Astrocyte (in vitro differentiated cells and primary cell): ENCODE data around the gene CHST9. TPM values are rescaled to one million over a fixed set of nuclear protein-coding genes. Genes with fewer than 3 reads are reported as not detected.

Experiments
- DNase-seq: peaks from one replicate; pipeline ENCODE4 v3.0.0-alpha.2; 2010; ENCODE audit warnings: low read depth
- FAIRE-seq: peaks from 2 replicates; lab custom pipeline; 2011; peaks lifted over from hg19 to GRCh38; lab: Jason Lieb, UNC
- H2AFZ ChIP-seq: 2 replicates; pipeline ENCODE4 v1.6.0; 2012; ENCODE audit warnings: low read depth, low read length, inconsistent platforms
- H3K27ac ChIP-seq: 2 replicates; pipeline ENCODE4 v1.5.1; 2011; ENCODE audit warnings: low read depth, low read length, inconsistent platforms
- H3K27me3 ChIP-seq: 2 replicates; pipeline ENCODE4 v1.6.0; 2011; ENCODE audit warnings: low read length, inconsistent platforms; ENCODE audit not compliant: insufficient read depth
- H3K36me3 ChIP-seq: 2 replicates; pipeline ENCODE4 v1.5.1; 2011; ENCODE audit warnings: low read length, inconsistent platforms; ENCODE audit not compliant: insufficient read depth
- H3K4me1 ChIP-seq: 2 replicates; pipeline ENCODE4 v1.5.1; 2011; ENCODE audit warnings: low read length, inconsistent platforms; ENCODE audit not compliant: insufficient read depth
- H3K4me2 ChIP-seq: 2 replicates; pipeline ENCODE4 v1.6.0; 2012; ENCODE audit warnings: low read length, inconsistent platforms
- H3K4me3 ChIP-seq: 2 replicates; pipeline ENCODE4 v1.5.1; 2011; ENCODE audit warnings: low read depth, mild to moderate bottlenecking, low read length, inconsistent platforms; ENCODE audit not compliant: insufficient read depth
- H3K79me2 ChIP-seq: 2 replicates; pipeline ENCODE4 v1.6.0; 2012; ENCODE audit warnings: mild to moderate bottlenecking, low read length, inconsistent platforms; ENCODE audit not compliant: insufficient read depth
- H3K9ac ChIP-seq: 2 replicates; pipeline ENCODE4 v1.6.0; 2012; ENCODE audit warnings: mild to moderate bottlenecking, low read length, inconsistent platforms
- H3K9me3 ChIP-seq: 2 replicates; pipeline ENCODE4 v1.5.1; 2012; ENCODE audit warnings: low read depth, mild to moderate bottlenecking, low read length, inconsistent platforms; ENCODE audit not compliant: insufficient read depth
- H4K20me1 ChIP-seq: 2 replicates; pipeline ENCODE4 v1.6.0; 2012; ENCODE audit warnings: low read length, inconsistent platforms; ENCODE audit not compliant: insufficient read depth
- H3K27ac Mint-ChIP-seq: one replicate; pipeline ENCODE4 v1.8.0; 2021; ENCODE audit warnings: mild to moderate bottlenecking, mixed read lengths; ENCODE audit not compliant: unreplicated experiment
- H3K27me3 Mint-ChIP-seq: one replicate; pipeline ENCODE4 v1.8.0; 2021; ENCODE audit warnings: low read depth, mixed read lengths; ENCODE audit not compliant: unreplicated experiment
- H3K36me3 Mint-ChIP-seq: one replicate; pipeline ENCODE4 v1.8.0; 2021; ENCODE audit warnings: low read depth, mixed read lengths; ENCODE audit not compliant: unreplicated experiment
- H3K4me1 Mint-ChIP-seq: one replicate; pipeline ENCODE4 v1.8.0; 2021; ENCODE audit warnings: low read depth, mixed read lengths; ENCODE audit not compliant: unreplicated experiment
- H3K4me3 Mint-ChIP-seq: one replicate; pipeline ENCODE4 v1.8.0; 2021; ENCODE audit warnings: mild to moderate bottlenecking, moderate library complexity, mixed read lengths; ENCODE audit not compliant: unreplicated experiment
- H3K9me3 Mint-ChIP-seq: one replicate; pipeline ENCODE4 v1.8.0; 2021; ENCODE audit warnings: mild to moderate bottlenecking, mixed read lengths; ENCODE audit not compliant: unreplicated experiment
- EZH2 ChIP-seq: IDR thresholded peaks from 2 replicates; pipeline ENCODE4 v1.6.1; 2012; ENCODE audit warnings: mild to moderate bottlenecking, low read length, inconsistent platforms; ENCODE audit not compliant: insufficient read depth
- total RNA-seq: library from RNA; stranded (reverse); gene quantifications from 2 replicates; pipeline ENCODE4 v1.2.1, GENCODE V29; 2021
- TF ChIP-seq, protein P1 (sequence below): IDR thresholded peaks from 2 replicates; pipeline ENCODE4 v1.5.1; 2011; ENCODE audit warnings: low read depth, mild to moderate bottlenecking, inconsistent platforms, low read length, moderate library complexity; ENCODE audit not compliant: insufficient read depth

The CHST9 gene
- total RNA-seq, 1 donor from 2014 or later: 1.3 TPM

DNA sequence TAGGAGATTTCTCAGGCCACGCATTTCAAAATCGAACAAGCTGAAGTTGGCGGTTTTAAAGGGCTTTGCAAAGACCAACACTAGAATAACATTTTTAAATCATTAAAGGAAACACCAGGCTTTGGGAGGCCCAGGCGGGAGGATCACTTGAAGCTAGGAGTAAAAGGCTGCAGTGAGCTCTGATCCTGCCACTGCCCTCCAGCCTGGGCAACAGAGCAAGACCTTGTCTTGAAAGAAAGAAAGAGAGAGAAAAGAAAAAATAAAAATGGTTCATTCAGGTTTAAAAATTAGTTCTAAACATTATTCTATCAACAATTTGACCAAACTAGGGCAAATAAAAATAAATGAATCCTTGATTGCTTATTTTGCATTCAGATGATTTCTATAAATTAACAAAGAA is 789 bp upstream of the CHST9 start:
- Histone ChIP-seq H3K27ac (no peak overlapping the region), H4K20me1 (no peaks in the 10 kb centered on the region), H3K9me3 (no peaks in the 10 kb centered on the region), H3K4me3 (no peak overlapping the region), H3K4me2 (no peak overlapping the region), H3K79me2 (no peaks in the 10 kb centered on the region), H3K9ac (no peak overlapping the region), H3K36me3 (no peaks in the 10 kb centered on the region), H3K4me1 (no peaks in the 10 kb centered on the region), H3K27me3 (peaks cover 12% of the 10 kb centered on the region), H2AFZ (no peak overlapping the region)
- DNase-seq (no peak), FAIRE-seq (no peak)
- H3K36me3 Mint-ChIP-seq: no peaks in the 10 kb centered on the region
- TF ChIP-seq, protein P1, sequence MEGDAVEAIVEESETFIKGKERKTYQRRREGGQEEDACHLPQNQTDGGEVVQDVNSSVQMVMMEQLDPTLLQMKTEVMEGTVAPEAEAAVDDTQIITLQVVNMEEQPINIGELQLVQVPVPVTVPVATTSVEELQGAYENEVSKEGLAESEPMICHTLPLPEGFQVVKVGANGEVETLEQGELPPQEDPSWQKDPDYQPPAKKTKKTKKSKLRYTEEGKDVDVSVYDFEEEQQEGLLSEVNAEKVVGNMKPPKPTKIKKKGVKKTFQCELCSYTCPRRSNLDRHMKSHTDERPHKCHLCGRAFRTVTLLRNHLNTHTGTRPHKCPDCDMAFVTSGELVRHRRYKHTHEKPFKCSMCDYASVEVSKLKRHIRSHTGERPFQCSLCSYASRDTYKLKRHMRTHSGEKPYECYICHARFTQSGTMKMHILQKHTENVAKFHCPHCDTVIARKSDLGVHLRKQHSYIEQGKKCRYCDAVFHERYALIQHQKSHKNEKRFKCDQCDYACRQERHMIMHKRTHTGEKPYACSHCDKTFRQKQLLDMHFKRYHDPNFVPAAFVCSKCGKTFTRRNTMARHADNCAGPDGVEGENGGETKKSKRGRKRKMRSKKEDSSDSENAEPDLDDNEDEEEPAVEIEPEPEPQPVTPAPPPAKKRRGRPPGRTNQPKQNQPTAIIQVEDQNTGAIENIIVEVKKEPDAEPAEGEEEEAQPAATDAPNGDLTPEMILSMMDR: no peak
- no peak for TF ChIP-seq EZH2
- H3K9me3 Mint-ChIP-seq: no peaks in the 10 kb centered on the region
- peaks cover 37% of the 10 kb centered on the region for H3K27me3 Mint-ChIP-seq
- no peaks in the 10 kb centered on the region for H3K4me1 Mint-ChIP-seq
- no peak overlapping the region for H3K27ac Mint-ChIP-seq
- H3K4me3 Mint-ChIP-seq: no peak overlapping the region

DNA sequence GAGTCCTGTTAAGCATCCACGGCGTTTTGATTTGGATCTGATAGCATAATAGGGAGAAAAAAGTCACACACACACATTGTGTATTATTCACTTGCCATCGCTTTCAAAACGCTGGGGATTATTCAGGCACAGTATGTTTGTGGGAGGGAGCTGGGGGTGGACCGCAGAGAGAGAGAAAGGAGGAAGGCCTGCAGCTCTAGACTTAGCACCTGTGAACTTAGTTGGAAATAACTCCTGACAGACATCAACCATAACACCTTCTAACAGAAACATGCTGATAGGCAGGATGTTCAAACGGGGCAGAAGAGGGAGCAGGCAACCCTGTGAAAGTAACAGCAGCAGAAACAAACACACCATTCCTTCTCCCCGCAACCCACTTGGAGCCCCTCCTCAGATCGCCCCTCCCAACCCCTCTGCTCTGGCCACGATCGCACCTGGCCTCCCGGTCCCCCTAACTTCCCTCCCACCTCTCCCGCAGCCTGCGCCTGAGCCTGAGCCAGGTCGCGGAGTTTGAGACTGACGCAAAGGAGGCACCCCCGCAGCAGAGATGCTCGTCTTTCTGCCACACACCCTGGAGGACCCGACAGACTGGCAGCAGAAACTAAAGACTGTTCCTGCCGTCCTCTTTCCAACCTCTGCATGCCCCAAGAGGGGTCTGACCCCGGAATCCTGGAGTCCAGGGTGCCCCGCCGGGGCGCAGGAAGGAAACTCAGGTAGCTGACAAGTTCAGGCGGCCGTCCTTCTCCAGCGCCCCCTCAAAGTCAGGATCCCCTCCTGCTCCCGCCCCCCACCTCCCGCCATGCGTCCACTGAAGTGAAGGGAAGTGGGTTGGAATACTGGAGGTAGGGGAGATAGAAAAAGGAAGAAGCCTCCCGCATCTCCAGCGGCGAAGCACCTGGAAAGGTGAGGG is 738 bp downstream of the CHST9 start:
- Histone ChIP-seq H3K4me2 (peak overlapping the region; percentile 68), H3K4me3 (no peak overlapping the region), H3K79me2 (no peaks in the 10 kb centered on the region), H3K9ac (no peak overlapping the region), H4K20me1 (no peaks in the 10 kb centered on the region), H3K27me3 (peaks cover 12% of the 10 kb centered on the region), H3K36me3 (no peaks in the 10 kb centered on the region), H2AFZ (peak overlapping the region; percentile 29), H3K9me3 (no peaks in the 10 kb centered on the region), H3K27ac (no peak overlapping the region), H3K4me1 (no peaks in the 10 kb centered on the region)
- no peak for FAIRE-seq
- Mint-ChIP-seq H3K27ac (no peak overlapping the region), H3K36me3 (no peaks in the 10 kb centered on the region), H3K9me3 (no peaks in the 10 kb centered on the region), H3K27me3 (peaks cover 37% of the 10 kb centered on the region), H3K4me1 (no peaks in the 10 kb centered on the region), H3K4me3 (peak overlapping the region; percentile 64)
- TF ChIP-seq, protein P1: no peak
- no peak for TF ChIP-seq EZH2
- no peak for DNase-seq

DNA sequence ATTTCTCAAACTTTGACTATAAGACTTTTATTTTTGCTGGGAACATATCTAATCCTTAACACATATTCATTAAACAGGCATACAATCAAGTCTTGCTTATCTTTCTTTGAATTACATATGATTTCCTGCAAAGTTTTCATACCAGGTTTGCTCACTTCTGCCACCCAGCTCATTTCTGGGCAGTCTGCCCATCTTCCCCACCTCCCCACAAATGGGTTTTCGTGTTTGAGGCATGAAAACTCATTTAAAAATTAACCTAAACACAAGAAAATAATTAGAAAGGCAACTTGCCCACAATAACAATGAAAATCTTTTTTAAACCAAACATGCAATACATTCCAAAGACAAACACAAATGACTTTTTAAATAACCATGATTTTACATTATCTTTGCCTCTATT is 3.4 kb downstream of the CHST9 start:
- Histone ChIP-seq H3K79me2 (no peaks in the 10 kb centered on the region), H3K36me3 (no peaks in the 10 kb centered on the region), H3K4me3 (no peak overlapping the region), H3K9me3 (no peaks in the 10 kb centered on the region), H4K20me1 (no peaks in the 10 kb centered on the region), H3K27ac (no peak overlapping the region), H3K27me3 (peaks cover 12% of the 10 kb centered on the region), H3K4me2 (no peak overlapping the region), H3K4me1 (no peaks in the 10 kb centered on the region), H3K9ac (no peak overlapping the region), H2AFZ (no peak overlapping the region)
- FAIRE-seq (no peak), DNase-seq (no peak)
- Mint-ChIP-seq H3K27ac (no peak overlapping the region), H3K36me3 (no peaks in the 10 kb centered on the region), H3K4me3 (no peak overlapping the region), H3K27me3 (peaks cover 32% of the 10 kb centered on the region), H3K4me1 (no peaks in the 10 kb centered on the region), H3K9me3 (no peaks in the 10 kb centered on the region)
- TF ChIP-seq, protein P1: no peak
- TF ChIP-seq EZH2: no peak
